Suppressor macrophage (primary cell): Measurements from ENCODE around the gene YKT6.

ENCODE experiments used
- DNase-seq, 4 experiments: peaks; one replicate each; pipeline ENCODE4 v3.0.0-alpha.2; 2020 to 2022

Gene YKT6

GRCh38 chr7:44219371-44220045 is 18.7 kb downstream of the YKT6 start:
- DNase-seq = no peak

GRCh38 chr7:44220046-44220357 is 19.2 kb downstream of the YKT6 start:
- DNase-seq = no peak

- no peak for DNase-seq
Observed at GRCh38 chr7:44220358-44221112, 19.8 kb downstream of the YKT6 start.

- DNase-seq = no peak
Observed at GRCh38 chr7:44221231-44221791, 20.5 kb downstream of the YKT6 start.

- DNase-seq = no peak
Observed at GRCh38 chr7:44222074-44222473, 21.3 kb downstream of the YKT6 start.

GRCh38 chr7:44222776-44223261 is 22.0 kb downstream of the YKT6 start:
- DNase-seq = no peak

- DNase-seq = no peak
Observed at GRCh38 chr7:44223362-44224079, 22.7 kb downstream of the YKT6 start.

GRCh38 chr7:44224080-44224973 is 23.5 kb downstream of the YKT6 start:
- DNase-seq = no peak

- no peak for DNase-seq
Observed at GRCh38 chr7:44224974-44225565, 24.3 kb downstream of the YKT6 start.

GRCh38 chr7:44225566-44226395 is 25.0 kb downstream of the YKT6 start:
- DNase-seq = no peak

GRCh38 chr7:44226396-44226753 is 25.6 kb downstream of the YKT6 start:
- no peak for DNase-seq

- no peak for DNase-seq
Observed at GRCh38 chr7:44227911-44228310, 27.1 kb downstream of the YKT6 start.

GRCh38 chr7:44228571-44229350 is 28.0 kb downstream of the YKT6 start:
- DNase-seq = no peak

- no peak for DNase-seq
Observed at GRCh38 chr7:44229546-44230105, 28.8 kb downstream of the YKT6 start.

GRCh38 chr7:44230286-44230685 is 29.5 kb downstream of the YKT6 start:
- no peak for DNase-seq

GRCh38 chr7:44231088-44231487 is 30.3 kb downstream of the YKT6 start:
- no peak for DNase-seq

GRCh38 chr7:44232396-44232795 is 31.6 kb downstream of the YKT6 start:
- DNase-seq = no peak

GRCh38 chr7:44232901-44233715 is 32.3 kb downstream of the YKT6 start:
- DNase-seq = no peak

- no peak for DNase-seq
Observed at GRCh38 chr7:44235066-44235465, 34.3 kb downstream of the YKT6 start.
